ENCODE results near the gene EPHB1.

EPHB1 gene

DNA sequence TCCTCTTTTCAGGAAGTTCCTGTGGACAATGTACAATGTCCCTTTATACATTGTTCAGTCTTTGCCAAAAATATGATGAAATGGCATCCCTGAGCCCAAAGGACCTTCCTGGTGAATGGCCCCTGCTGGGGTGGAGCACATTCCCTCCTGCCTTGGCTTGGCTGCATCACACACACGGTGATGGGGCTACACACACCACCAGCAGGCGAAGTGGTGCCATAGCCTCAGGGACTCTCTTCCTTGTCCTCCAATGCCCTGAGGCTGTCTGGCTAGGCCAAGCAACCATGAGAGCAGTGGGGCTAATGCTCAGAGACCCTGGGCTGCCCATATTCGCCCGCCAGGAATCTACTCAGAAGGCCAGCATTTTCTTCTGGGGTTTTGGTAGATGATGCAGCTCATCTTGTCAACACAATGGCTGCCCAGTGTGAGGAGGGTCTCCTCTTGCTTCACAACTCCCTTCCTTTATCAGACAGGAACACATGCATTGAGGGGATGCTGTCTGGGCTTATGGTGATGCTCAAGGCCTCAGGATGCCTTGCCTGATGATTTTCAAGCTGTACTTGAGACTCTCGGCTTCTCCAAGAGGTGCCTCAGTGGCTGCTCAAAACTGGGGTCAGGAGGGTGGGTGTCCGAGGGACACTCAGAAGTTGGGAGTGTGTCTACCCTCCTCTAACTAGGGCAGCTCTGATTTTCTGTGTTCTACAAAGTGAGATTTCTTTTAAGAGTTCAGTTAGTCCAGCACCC, 40.9 kb upstream of the EPHB1 start:
- H3K36me3 ChIP-seq (ENCODE audit: insufficient read depth, low read length): no peaks in the 10 kb centered on the region
- no peaks in the 10 kb centered on the region for H3K79me2 ChIP-seq (ENCODE audit: insufficient read depth, low read length)
- no peak overlapping the region for H3K9ac ChIP-seq (ENCODE audit: low read length)
- no peaks in the 10 kb centered on the region for H3K9me2 ChIP-seq (ENCODE audit: low read depth, low read length)
- H3K4me2 ChIP-seq (ENCODE audit: low read length): no peak overlapping the region
- TF ChIP-seq, protein P1, sequence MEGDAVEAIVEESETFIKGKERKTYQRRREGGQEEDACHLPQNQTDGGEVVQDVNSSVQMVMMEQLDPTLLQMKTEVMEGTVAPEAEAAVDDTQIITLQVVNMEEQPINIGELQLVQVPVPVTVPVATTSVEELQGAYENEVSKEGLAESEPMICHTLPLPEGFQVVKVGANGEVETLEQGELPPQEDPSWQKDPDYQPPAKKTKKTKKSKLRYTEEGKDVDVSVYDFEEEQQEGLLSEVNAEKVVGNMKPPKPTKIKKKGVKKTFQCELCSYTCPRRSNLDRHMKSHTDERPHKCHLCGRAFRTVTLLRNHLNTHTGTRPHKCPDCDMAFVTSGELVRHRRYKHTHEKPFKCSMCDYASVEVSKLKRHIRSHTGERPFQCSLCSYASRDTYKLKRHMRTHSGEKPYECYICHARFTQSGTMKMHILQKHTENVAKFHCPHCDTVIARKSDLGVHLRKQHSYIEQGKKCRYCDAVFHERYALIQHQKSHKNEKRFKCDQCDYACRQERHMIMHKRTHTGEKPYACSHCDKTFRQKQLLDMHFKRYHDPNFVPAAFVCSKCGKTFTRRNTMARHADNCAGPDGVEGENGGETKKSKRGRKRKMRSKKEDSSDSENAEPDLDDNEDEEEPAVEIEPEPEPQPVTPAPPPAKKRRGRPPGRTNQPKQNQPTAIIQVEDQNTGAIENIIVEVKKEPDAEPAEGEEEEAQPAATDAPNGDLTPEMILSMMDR (IDR thresholded peaks at IDR 0.05; ENCODE audit: low read length): no peak
- no peak for TF ChIP-seq EZH2 (IDR thresholded peaks at IDR 0.05; ENCODE audit: borderline replicate concordance, low read length)
- H4K20me1 ChIP-seq (ENCODE audit: insufficient read depth, low read length): no peaks in the 10 kb centered on the region
- H2AFZ ChIP-seq (ENCODE audit: low read length): no peak overlapping the region
- no peaks in the 10 kb centered on the region for H3F3A ChIP-seq (ENCODE audit: insufficient read depth, low read length)
- peaks cover 7% of the 10 kb centered on the region; the same call in 1 of the 2 replicates for H3K27me3 ChIP-seq (ENCODE audit: insufficient read depth, low read length)
- H3K9me3 ChIP-seq (ENCODE audit: low read length): no peaks in the 10 kb centered on the region
- H3K4me3 ChIP-seq (ENCODE audit: low read depth, low read length, poor library complexity, severe bottlenecking): no peak overlapping the region
- no peak overlapping the region for H3K27ac ChIP-seq (ENCODE audit: low read depth, low read length, poor library complexity, severe bottlenecking)
- H3K4me1 ChIP-seq (ENCODE audit: insufficient read depth, low read length, severe bottlenecking): no peaks in the 10 kb centered on the region

DNA sequence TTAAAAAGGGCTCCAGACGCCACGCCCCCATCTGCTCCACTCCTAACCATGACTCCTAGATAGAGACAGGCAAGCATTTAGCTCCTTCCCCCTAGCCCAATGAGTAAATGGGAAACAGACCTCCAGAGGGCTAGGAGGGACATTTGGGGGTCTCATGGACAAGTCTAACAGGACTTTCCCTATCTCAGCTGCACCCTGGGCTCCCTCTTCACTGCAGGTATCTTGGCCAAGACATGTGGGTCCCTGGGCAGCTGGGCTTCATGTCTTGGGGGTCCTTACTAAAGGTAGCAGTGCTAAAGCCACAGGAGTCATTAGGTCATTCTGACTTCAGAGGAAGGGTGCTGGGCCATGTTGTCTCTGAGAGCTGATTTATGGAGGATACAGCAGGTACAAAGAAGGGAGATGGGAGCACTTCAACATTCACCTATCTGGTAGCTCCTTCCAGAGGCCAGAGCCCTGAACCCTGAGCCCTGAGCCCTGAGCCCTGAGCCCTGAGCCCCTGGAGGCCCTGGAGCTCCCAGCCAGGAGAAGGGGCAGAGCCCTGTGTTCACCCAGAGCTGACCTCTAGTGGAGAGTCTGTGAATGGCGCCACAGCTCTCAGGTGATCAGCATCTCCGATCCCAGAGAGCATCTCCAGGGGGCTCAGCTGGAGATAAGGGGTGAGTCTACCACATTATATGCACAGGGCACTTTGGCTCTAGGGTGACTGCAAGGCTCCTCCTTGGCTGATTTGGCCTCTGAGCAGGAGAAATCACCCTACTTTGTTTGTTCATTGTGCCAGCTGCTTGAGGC, 40.1 kb upstream of the EPHB1 start:
- Histone ChIP-seq H3K79me2 (ENCODE audit: insufficient read depth, low read length) (no peaks in the 10 kb centered on the region), H2AFZ (ENCODE audit: low read length) (no peak overlapping the region)

DNA sequence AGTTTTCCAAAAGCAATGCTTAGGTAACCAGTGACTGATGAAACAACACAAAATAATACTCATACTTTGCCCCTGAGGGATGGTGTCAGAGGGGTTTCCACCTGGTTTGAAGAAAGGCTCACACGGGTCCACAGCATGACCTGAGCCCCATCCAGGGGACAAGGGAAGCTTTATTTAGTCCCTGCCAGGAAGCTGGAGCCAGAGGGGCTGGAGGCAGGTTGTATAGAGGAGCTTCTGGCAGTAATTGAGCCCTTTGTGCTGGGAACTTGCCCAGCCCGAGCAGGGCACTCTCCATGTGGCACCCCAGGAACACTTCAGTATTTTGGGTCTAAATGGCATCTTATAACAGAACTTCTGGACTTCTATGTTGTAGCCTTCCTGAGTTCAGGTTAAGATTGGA, 39.2 kb upstream of the EPHB1 start:
- H3K79me2 ChIP-seq (ENCODE audit: insufficient read depth, low read length): no peaks in the 10 kb centered on the region
- no peaks in the 10 kb centered on the region for H3F3A ChIP-seq (ENCODE audit: insufficient read depth, low read length)
- H3K4me2 ChIP-seq (ENCODE audit: low read length): no peak overlapping the region
- peaks cover under 1% of the 10 kb centered on the region; the same call in 1 of the 2 replicates for H3K27me3 ChIP-seq (ENCODE audit: insufficient read depth, low read length)
- no peak overlapping the region for H3K4me3 ChIP-seq (ENCODE audit: low read depth, low read length, poor library complexity, severe bottlenecking)
- TF ChIP-seq, protein P1 (IDR thresholded peaks at IDR 0.05; ENCODE audit: low read length): no peak
- no peak for TF ChIP-seq EZH2 (IDR thresholded peaks at IDR 0.05; ENCODE audit: borderline replicate concordance, low read length)
- no peaks in the 10 kb centered on the region for H3K36me3 ChIP-seq (ENCODE audit: insufficient read depth, low read length)
- H3K4me1 ChIP-seq (ENCODE audit: insufficient read depth, low read length, severe bottlenecking): no peaks in the 10 kb centered on the region
- no peak overlapping the region for H3K9ac ChIP-seq (ENCODE audit: low read length)
- no peaks in the 10 kb centered on the region for H4K20me1 ChIP-seq (ENCODE audit: insufficient read depth, low read length)
- no peak overlapping the region for H2AFZ ChIP-seq (ENCODE audit: low read length)
- H3K9me2 ChIP-seq (ENCODE audit: low read depth, low read length): no peaks in the 10 kb centered on the region
- H3K9me3 ChIP-seq (ENCODE audit: low read length): no peaks in the 10 kb centered on the region
- no peak overlapping the region for H3K27ac ChIP-seq (ENCODE audit: low read depth, low read length, poor library complexity, severe bottlenecking)

More for the DNA sequence above, 40.1 kb upstream of the EPHB1 start:
- H3K27me3 ChIP-seq (ENCODE audit: insufficient read depth, low read length): peaks cover 7% of the 10 kb centered on the region; the same call in 1 of the 2 replicates
- H3K9ac ChIP-seq (ENCODE audit: low read length): no peak overlapping the region
- no peaks in the 10 kb centered on the region for H4K20me1 ChIP-seq (ENCODE audit: insufficient read depth, low read length)
- TF ChIP-seq, protein P1 (IDR thresholded peaks at IDR 0.05; ENCODE audit: low read length): peak; percentile 76
- no peak for TF ChIP-seq EZH2 (IDR thresholded peaks at IDR 0.05; ENCODE audit: borderline replicate concordance, low read length)
- H3K4me1 ChIP-seq (ENCODE audit: insufficient read depth, low read length, severe bottlenecking): no peaks in the 10 kb centered on the region
- H3K27ac ChIP-seq (ENCODE audit: low read depth, low read length, poor library complexity, severe bottlenecking): no peak overlapping the region
- no peaks in the 10 kb centered on the region for H3K9me2 ChIP-seq (ENCODE audit: low read depth, low read length)
- no peaks in the 10 kb centered on the region for H3K36me3 ChIP-seq (ENCODE audit: insufficient read depth, low read length)
- H3K4me3 ChIP-seq (ENCODE audit: low read depth, low read length, poor library complexity, severe bottlenecking): no peak overlapping the region
- no peak overlapping the region for H3K4me2 ChIP-seq (ENCODE audit: low read length)
- H3F3A ChIP-seq (ENCODE audit: insufficient read depth, low read length): no peaks in the 10 kb centered on the region
- no peaks in the 10 kb centered on the region for H3K9me3 ChIP-seq (ENCODE audit: low read length)
